Measurements from ENCODE around the gene ENPP3. TPM values are rescaled to one million over a fixed set of nuclear protein-coding genes. Genes with fewer than 3 reads are reported as not detected.
A peak's percentile ranks its signal among the peaks of the same experiment; 100 is the strongest.

Gene ENPP3
- total and polyA plus RNA-seq, 2 of the 13 experiments (the other 11 are each of a cell fraction or from before 2014, with no cell fraction given): 40.0 to 75.4 TPM

DNA sequence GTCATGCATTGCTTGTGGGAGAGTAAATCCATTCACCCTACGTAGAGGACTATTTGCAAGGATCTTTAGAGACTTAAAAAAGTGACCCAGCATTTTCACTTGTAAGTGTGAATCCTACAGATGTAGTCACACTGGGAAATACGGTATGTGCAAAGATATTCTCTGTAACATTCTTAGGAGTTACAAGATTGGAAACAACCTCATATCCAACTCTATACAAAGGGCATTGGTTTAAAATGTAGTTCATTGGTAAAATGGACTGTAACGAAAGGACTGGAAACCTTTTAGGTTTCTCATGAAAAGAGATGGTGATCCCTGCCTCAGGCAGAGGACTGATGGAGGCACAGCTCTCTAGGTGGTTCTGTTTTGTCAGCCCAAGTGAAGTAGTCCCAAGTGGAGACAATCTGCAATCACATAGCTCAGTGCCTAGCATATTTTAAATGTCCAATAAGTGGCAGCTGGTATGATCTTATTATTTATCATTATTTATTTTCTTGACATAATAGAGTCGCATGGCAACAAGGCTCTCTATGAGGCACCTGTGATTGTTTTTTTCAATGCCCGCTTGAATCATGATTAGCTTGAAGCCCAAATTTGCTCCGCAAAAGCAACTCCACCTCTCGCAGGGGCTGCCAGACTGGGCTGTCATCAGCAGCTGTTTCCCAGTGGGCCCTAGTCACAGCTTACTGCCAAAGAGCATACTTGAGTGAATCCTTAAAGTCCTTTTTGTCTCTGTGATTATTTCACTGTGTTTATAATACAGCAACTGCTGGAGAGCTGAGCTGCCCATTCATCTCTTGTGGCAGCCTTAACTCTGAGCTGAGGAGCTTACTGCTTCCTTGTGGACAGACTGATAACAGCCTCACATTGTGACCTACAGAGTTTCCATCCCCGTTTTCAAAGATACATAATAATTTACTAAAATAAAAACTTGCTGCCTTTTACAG lies 150.9 kb downstream of the ENPP3 start:
- peaks cover 27% of the 10 kb centered on the region for H3K4me1 ChIP-seq (ENCODE audit: insufficient read depth, low read length)
- H3K79me2 ChIP-seq (ENCODE audit: insufficient read depth, low read length): no peaks in the 10 kb centered on the region
- peak overlapping the region; percentile 17 for H3K27ac ChIP-seq (ENCODE audit: extremely low read length, insufficient read depth, low read length)
- DNase-seq (ENCODE audit: low spot score) (peak; percentile 47), FAIRE-seq (no peak), ATAC-seq (peak; percentile 93)
- POLR2A ChIA-PET: interaction anchor here (0.9 to 1.4 kb wide), 4 partner anchors 16 to 56 kb away, joined by 3 to 6 read pairs (median 4); no protein-coding TSS in a partner anchor
- intact Hi-C loops (cut with micrococcal nuclease; ENCODE audit: unreplicated experiment) (loop anchor here (5.0 kb wide), 1 partner anchor 91 kb away; no protein-coding TSS in a partner anchor), in situ Hi-C loops (cut with HindIII; ENCODE audit: extremely low pct_ligation_motif_present, low pct_unique_long_range_greater_than_20kb) (no loop called here)
- H3K9ac ChIP-seq (ENCODE audit: insufficient read depth, low read depth, low read length): no peak overlapping the region
- no peak overlapping the region for H2AFZ ChIP-seq (ENCODE audit: low read length)
- H4K20me1 ChIP-seq (ENCODE audit: insufficient read depth, low read length): no peaks in the 10 kb centered on the region
- WGBS (ENCODE audit: low lambda C conversion rate): 78% methylated on average over 8 of the region's 8 CpGs
- H3K9me3 ChIP-seq (ENCODE audit: low read length): no peaks in the 10 kb centered on the region
- H3K4me2 ChIP-seq (ENCODE audit: low read depth, low read length): no peak overlapping the region
- no peaks in the 10 kb centered on the region for H3K36me3 ChIP-seq (replicated peaks in 1 of 2; ENCODE audit: control insufficient read depth in 1 of 2, insufficient read depth in 2 of 2, low read length in 2 of 2)
- BruUV-seq (replicated peaks): no TSS peak
- no peaks in the 10 kb centered on the region for H3K27me3 ChIP-seq (ENCODE audit: control insufficient read depth in 1 of 2, insufficient read depth in 2 of 2, low read length in 2 of 2)
- CTCF ChIA-PET (ENCODE audit: low intra/inter-chr PET ratio, low total read pairs): interaction anchor here (0.8 to 1.2 kb wide), 2 partner anchors 93 kb away, joined by 3 to 7 read pairs; no protein-coding TSS in a partner anchor
- no peak overlapping the region for H3K4me3 ChIP-seq (replicated peaks in 1 of 3; ENCODE audit: insufficient read depth in 1 of 3, low read depth in 2 of 3, low read length in 3 of 3)
- TF ChIP-seq MIXL1 (CRISPR knock-in tag; IDR thresholded peaks at IDR 0.05) (0 out of 2 replicates have a peak, but pooled peaks have one; percentile 19), ZBTB2 (CRISPR knock-in tag; IDR thresholded peaks at IDR 0.05; ENCODE audit: low read depth) (no peak), LBX2 (CRISPR knock-in tag; IDR thresholded peaks at IDR 0.05; ENCODE audit: borderline replicate concordance) (no peak), STAG1 (CRISPR knock-in tag; IDR thresholded peaks at IDR 0.05) (peak; percentile 76), TFAP4 (IDR thresholded peaks at IDR 0.05; ENCODE audit: borderline replicate concordance, low read depth) (no peak), ARID5B (CRISPR knock-in tag; IDR thresholded peaks at IDR 0.05) (0 out of 2 replicates have a peak, but pooled peaks have one; percentile 31), MXD4 (CRISPR knock-in tag; IDR thresholded peaks at IDR 0.05) (peak; percentile 35; the same call in 1 of the 2 replicates), KAT8 (CRISPR knock-in tag; IDR thresholded peaks at IDR 0.05) (0 out of 2 replicates have a peak, but pooled peaks have one; percentile 21), CTCF (CRISPR knock-in tag; IDR thresholded peaks at IDR 0.05) (peak; percentile 57), POGZ (CRISPR knock-in tag; IDR thresholded peaks at IDR 0.05) (0 out of 2 replicates have a peak, but pooled peaks have one; percentile 34), SMC3 (IDR thresholded peaks at IDR 0.05; ENCODE audit: low read length) (peak; percentile 71; the same call in 1 of the 2 replicates), GATAD2A (CRISPR knock-in tag; IDR thresholded peaks at IDR 0.05) (peak; percentile 21; the same call in 1 of the 2 replicates), SAP130 (CRISPR knock-in tag; IDR thresholded peaks at IDR 0.05; ENCODE audit: low read depth) (0 out of 2 replicates have a peak, but pooled peaks have one; percentile 18)
- TF ChIP-seq, protein P1, sequence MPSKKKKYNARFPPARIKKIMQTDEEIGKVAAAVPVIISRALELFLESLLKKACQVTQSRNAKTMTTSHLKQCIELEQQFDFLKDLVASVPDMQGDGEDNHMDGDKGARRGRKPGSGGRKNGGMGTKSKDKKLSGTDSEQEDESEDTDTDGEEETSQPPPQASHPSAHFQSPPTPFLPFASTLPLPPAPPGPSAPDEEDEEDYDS (CRISPR knock-in tag; IDR thresholded peaks at IDR 0.05): 0 out of 2 replicates have a peak, but pooled peaks have one; percentile 17
